ENCODE data around the gene CASP6.

GRCh38 chr4:109719604-109720003 is 16.4 kb upstream of the CASP6 start:
- TF ChIP-seq POLR2A (IDR thresholded peaks at IDR 0.05; ENCODE audit: low read length), result no peak
- TF ChIP-seq GATA1 (IDR thresholded peaks at IDR 0.05; ENCODE audit: low read depth, low read length), result no peak

Data from erythroblast (primary cell).